Osteocyte (in vitro differentiated cells): ENCODE results near the gene MYBPHL. TPM values are rescaled to one million over a fixed set of nuclear protein-coding genes. Genes with fewer than 3 reads are reported as not detected.

Source experiments
- DNase-seq: peaks from one replicate; pipeline ENCODE4 v3.0.0; 2021; ENCODE audit warnings: mixed read lengths; ENCODE audit not compliant: unreplicated experiment; ENCODE audit errors: extremely low spot score
- H3K27ac Mint-ChIP-seq: one replicate; pipeline ENCODE4 v1.8.0; 2021; ENCODE audit warnings: mild to moderate bottlenecking, mixed read lengths; ENCODE audit not compliant: unreplicated experiment
- H3K27me3 Mint-ChIP-seq: one replicate; pipeline ENCODE4 v1.8.0; 2021; ENCODE audit warnings: mixed read lengths; ENCODE audit not compliant: unreplicated experiment
- H3K36me3 Mint-ChIP-seq: one replicate; pipeline ENCODE4 v1.8.0; 2021; ENCODE audit warnings: mixed read lengths; ENCODE audit not compliant: unreplicated experiment
- H3K4me1 Mint-ChIP-seq: one replicate; pipeline ENCODE4 v1.8.0; 2021; ENCODE audit warnings: mixed read lengths; ENCODE audit not compliant: unreplicated experiment
- H3K4me3 Mint-ChIP-seq: one replicate; pipeline ENCODE4 v1.8.0; 2021; ENCODE audit warnings: mild to moderate bottlenecking, moderate library complexity, mixed read lengths; ENCODE audit not compliant: unreplicated experiment
- H3K9me3 Mint-ChIP-seq: one replicate; pipeline ENCODE4 v1.8.0; 2021; ENCODE audit warnings: mixed read lengths; ENCODE audit not compliant: unreplicated experiment
- CTCF ChIP-seq: fragments of 200-600 bp; sonication (generic); IDR thresholded peaks from 2 replicates; pipeline ENCODE4 v1.5.0; 2021; ENCODE audit warnings: antibody characterized with exemption, mild to moderate bottlenecking, moderate library complexity
- total RNA-seq: library from RNA; stranded (reverse); gene quantifications from 2 replicates; pipeline ENCODE4 v1.2.1, GENCODE V29; 2021

The MYBPHL gene
- total RNA-seq, 1 donor from 2014 or later: not detected

GRCh38 chr1:109316506-109316905, 9.7 kb upstream of the MYBPHL start:
- TF ChIP-seq CTCF: no peak
- Mint-ChIP-seq H3K9me3 (no peaks in the 10 kb centered on the region), H3K4me1 (peaks cover 6% of the 10 kb centered on the region), H3K27me3 (no peaks in the 10 kb centered on the region), H3K36me3 (peaks cover 52% of the 10 kb centered on the region), H3K4me3 (no peak overlapping the region), H3K27ac (no peak overlapping the region)
- DNase-seq: no peak

- no peak for DNase-seq
- no peak overlapping the region for H3K27ac Mint-ChIP-seq
- no peak for TF ChIP-seq CTCF
- peaks cover 49% of the 10 kb centered on the region for H3K36me3 Mint-ChIP-seq
- H3K4me1 Mint-ChIP-seq: peaks cover 6% of the 10 kb centered on the region
- no peaks in the 10 kb centered on the region for H3K27me3 Mint-ChIP-seq
- H3K4me3 Mint-ChIP-seq: no peak overlapping the region
- H3K9me3 Mint-ChIP-seq: no peaks in the 10 kb centered on the region
Measured at GRCh38 chr1:109315288-109315687, 8.5 kb upstream of the MYBPHL start.

GRCh38 chr1:109314795-109315194, 8.0 kb upstream of the MYBPHL start:
- DNase-seq: no peak
- Mint-ChIP-seq H3K36me3 (peaks cover 44% of the 10 kb centered on the region), H3K27me3 (no peaks in the 10 kb centered on the region), H3K9me3 (no peaks in the 10 kb centered on the region), H3K4me3 (no peak overlapping the region), H3K4me1 (peaks cover 6% of the 10 kb centered on the region), H3K27ac (no peak overlapping the region)
- no peak for TF ChIP-seq CTCF

GRCh38 chr1:109312978-109313775, 6.4 kb upstream of the MYBPHL start:
- Mint-ChIP-seq H3K27me3 (no peaks in the 10 kb centered on the region), H3K36me3 (peaks cover 41% of the 10 kb centered on the region), H3K4me1 (peaks cover 6% of the 10 kb centered on the region), H3K27ac (no peak overlapping the region), H3K9me3 (no peaks in the 10 kb centered on the region), H3K4me3 (no peak overlapping the region)
- DNase-seq: no peak
- TF ChIP-seq CTCF: no peak

- no peak overlapping the region for H3K27ac Mint-ChIP-seq
- no peaks in the 10 kb centered on the region for H3K9me3 Mint-ChIP-seq
- DNase-seq: no peak
- no peak for TF ChIP-seq CTCF
- H3K27me3 Mint-ChIP-seq: no peaks in the 10 kb centered on the region
- peaks cover 39% of the 10 kb centered on the region for H3K36me3 Mint-ChIP-seq
- peaks cover 7% of the 10 kb centered on the region for H3K4me1 Mint-ChIP-seq
- no peak overlapping the region for H3K4me3 Mint-ChIP-seq
Measured at GRCh38 chr1:109312246-109312645, 5.4 kb upstream of the MYBPHL start.
